RKO (cell line): ENCODE results near the gene CORO7.

Source experiments
- DNase-seq: peaks from one replicate; pipeline ENCODE4 v3.0.0-alpha.2; 2016; ENCODE audit warnings: low spot score

CORO7 gene

DNA sequence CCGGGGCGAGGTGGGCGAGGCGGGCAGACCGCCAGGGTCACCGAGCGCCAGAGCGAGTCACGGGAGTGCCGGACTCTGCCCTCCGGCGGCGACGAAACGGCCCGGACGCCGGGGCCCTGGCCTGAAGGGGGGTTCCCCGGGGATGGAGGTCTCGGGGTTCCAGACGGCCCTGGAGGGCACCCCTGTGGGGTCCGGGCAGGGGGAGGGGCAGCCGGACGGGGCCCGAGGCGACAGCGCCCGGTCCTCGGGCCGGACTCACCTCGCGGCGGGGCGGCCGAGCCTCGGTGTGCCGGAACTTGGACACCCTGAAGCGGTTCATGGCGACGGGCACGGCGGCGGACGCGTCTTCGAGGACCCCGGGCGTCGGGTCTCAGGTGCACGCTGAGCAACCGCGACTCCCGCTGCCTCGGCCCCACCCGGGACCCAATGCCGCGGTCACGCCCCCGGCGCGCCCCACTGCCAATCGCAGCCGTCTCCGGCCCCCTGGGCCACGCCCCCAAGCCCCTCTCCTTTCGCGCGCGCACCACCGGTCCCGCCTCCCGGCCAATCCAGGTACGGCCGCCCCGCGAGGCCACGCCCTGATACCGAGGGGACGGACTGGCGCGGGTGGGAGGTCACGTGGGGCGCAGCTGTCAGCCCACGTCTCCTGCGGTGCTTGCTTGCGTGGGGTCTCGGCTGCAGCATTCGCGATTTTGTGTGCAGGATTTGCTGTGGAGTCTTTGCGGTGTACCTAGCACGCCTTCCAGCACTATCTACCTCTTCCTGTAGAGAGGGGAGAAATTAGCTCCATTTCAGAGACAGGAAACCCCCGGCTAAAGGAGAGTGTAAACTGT, at the start of gene CORO7:
TSS of gene CORO7 (minus strand) at position 397 of the 833 bp plus-strand sequence. CDS start at position 319, 78 bp downstream.
- DNase-seq, result peak; percentile 87

DNA sequence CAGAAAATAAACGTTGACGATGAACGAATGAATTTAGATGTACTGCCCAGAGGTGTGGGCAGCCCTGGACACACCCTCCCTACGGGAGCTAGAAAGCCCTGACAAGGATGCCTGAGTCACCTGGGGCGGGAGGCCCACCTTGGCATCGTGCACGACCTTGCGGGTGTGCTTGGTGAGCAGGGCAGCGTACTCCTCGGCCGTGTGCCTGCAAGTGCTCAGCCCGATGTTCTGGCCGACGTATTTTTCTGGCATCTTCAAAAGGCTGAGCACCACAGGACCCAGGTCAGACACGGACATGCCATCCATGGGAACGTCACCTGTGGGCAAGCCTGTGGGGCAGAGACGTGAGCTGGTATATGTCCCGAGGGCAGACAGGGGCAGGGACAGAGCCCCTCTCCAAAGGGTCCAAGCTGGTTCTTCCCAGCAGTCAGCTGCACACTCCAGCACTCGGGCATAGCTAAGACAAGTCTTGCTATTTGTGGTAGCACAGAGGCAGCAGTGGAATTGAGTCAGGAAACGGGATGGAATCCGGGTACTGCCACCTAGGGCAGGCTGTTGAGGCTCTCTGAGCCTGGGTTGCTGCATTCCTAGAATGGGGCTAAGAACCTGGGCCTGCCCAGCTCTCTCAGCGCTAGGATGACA, 47.2 kb upstream of the CORO7 start:
- no peak for DNase-seq

DNA sequence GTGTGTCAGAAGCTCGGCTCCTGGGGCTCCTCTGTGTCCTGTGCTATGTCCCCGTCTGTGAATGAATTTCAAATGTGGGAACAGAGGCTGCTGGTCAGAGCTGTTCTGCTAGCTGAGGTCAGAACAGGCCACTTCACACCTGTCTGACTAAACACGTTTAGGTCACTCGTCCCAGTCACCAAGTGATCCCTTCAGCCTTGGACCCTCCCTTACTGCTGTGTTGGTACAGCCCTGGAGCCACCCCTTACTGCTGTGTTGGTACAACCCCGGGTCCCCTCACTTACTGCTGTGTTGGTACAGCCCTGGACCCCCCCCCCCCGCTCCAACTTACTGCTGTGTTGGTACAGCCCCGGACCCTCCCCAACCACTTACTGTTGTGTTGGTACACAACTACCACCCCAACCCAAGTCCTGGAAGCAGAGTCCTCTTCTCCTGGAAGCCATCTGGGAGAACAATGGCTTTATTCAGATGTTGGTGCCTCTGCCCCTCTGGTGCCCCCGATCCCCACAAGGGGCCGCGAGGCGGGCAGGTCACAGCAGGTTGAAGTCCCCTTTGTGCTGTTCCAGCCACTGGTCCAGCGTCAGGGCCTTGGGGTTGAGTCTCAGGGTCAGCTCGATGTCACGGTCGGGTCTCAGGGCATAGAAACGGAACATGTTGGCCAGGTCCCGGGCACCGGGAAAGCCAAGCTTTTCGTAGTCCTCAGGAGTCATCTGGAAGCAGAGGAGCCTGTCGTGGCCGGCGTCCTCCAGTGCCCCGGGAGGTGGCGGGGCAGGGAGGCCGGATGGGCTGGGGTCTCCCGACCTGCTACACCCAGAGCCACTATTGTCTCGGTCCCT, 45.1 kb upstream of the CORO7 start:
- DNase-seq, result peak; percentile 21

DNA sequence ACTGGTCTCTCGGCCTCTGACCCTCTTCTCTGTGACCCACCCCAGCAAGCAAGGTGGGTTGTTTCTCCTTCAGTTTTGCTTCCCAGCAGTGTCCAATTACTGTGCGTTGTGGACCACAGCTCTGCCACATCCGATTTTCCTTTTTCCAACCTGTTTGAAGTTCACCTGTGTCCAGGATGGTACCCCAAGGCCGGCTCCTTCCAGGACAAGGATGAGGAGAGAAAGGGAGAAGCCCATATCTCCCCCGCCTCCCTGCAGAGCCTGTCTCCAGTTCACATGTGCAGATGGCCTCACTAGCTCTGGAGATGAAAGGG, 44.5 kb upstream of the CORO7 start:
- DNase-seq, result no peak

DNA sequence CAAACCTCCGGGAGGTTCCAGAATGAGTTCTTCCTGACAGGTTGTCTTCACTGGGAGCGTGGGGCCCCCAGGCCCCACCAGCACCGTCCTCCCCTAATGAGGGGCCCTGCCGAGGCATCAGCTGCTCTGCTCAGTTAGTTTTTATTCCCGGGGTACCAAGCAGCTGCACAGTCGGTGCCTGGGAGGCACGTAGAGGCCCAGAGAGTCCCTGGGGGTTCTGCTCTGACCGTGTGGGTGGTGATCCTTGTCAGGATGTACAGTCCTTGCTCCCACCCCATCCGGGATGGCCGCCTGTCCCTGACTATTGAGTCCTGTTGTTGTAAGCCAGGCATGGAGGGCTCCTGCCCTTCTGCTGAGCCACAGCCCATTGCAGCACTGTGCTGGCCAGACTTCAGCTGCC, 39.6 kb upstream of the CORO7 start:
- no peak for DNase-seq

DNA sequence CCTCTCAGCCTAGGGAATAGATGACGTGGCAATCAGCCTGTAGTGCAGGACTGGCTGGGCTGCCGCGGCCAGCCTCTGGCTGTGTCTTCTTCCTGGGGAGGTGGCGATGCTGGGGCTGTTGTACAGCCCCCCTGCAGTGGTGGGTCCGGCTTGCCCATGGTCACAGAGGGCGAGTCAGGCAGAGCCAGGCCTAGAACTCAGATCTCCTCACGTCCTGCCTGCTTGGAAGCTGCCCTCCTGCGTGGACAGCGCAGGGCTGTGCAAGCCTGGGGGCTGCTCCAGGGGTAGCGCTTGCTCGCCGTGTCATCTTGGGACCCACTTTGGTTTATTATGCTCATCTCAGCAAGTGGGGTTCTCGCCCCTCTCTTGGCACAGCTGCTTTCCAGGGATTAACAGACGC, 38.7 kb upstream of the CORO7 start:
- DNase-seq, result no peak

DNA sequence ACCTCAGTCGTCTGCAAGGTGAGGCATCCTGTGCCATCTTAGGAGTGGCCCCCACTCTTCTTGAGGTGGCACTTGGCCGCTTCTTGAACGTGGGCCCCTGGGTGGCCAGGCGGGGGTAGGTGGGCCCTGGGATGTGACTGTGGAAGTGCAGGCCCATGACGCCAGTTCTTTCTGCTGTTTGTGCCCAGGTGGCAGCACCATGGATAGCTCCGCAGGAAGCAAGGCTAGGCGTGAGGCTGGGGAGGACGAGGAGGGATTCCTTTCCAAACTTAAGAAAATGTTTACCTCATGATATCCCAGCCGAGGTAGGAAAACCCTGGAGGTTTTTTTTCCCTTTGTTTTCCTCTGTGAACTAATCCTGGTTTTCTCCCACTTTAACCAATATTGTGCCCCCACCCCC, 38.2 kb upstream of the CORO7 start:
- no peak for DNase-seq

DNA sequence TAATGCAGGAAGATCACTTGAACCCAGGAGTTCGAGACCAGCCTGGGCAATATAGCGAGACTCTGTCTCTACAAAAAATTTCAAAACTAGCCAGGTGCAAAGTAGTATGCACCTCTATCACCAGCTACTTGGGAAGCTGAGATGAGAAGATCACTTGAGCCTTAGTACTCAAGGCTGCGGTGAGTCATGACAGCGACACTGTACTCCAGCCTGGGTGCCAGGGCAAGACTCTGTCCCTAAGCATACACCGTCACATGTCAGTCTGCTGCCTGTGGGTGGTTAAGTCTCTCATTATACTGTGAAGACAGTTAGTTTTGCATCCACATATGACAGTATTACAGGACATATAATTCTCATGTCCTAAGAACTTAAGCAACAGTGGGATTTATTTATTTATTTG, 36.3 kb upstream of the CORO7 start:
- DNase-seq, result no peak

DNA sequence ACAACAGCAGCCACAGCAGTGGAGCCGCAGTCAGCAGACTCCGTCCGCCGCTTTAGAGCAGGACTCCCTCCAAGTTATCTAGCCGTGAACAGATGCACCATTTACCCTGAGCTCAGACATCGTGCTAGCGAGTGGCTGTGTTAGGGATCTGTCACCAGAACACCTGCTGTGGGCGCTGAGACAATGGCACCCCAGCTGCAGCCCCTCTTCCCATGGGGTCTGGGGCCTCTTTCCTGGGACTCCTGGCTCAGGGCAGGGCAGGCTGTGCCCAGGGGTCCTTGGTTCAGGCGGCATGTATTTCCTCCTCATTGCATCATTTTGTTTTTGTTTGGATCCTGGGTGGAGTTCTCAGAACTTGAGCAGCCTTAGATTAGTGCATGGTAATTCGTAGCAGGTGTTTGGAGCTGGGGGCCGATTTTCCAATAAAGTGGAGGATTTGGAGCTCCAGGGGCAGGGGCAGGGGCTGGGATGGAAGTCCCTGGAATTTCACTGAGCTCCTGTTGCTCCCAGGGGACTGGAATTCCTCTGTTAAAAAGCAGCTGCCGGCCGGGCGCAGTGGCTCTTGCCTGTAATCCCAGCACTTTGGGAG, 34.6 kb upstream of the CORO7 start:
- DNase-seq, result no peak

DNA sequence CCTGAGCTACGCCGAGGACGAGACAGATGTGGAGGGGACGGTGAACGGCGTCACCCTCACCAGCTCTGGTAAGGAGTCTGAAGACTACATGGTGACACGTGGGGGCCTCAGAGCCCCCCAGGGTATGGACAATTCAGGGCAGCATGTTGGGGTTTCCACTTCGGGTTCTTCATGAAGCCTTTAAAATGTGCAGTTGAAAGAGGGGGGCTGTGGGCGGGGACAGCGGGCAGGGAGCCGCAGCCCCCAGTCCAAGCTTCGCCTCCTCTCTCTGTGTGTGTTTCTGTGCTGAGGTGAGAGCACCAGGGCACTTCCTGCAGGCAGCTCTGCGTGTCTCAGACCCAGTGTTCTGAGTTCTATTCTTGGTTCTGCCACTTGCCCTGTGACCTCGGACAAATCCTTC, 34.0 kb upstream of the CORO7 start:
- DNase-seq, result no peak

DNA sequence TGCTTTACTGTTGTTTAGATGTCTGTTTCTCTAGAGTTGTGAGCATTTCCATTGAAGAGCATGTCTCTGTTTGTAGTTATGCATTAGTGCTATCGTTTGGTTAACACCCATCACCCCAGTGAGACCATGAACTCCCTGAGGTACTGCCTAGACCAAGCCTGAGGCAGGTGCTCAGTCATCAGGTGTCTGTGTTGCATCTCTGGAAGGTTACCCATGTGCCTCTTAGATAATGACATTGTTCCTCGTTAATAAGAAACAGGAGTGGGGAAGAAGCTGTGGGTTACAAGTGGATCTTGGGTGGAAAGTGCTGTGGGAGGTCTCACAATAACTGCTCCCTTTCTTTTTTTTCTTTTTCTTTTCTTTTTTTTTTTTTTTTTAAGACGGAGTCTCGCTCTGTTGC, 27.6 kb upstream of the CORO7 start:
- DNase-seq, result no peak

DNA sequence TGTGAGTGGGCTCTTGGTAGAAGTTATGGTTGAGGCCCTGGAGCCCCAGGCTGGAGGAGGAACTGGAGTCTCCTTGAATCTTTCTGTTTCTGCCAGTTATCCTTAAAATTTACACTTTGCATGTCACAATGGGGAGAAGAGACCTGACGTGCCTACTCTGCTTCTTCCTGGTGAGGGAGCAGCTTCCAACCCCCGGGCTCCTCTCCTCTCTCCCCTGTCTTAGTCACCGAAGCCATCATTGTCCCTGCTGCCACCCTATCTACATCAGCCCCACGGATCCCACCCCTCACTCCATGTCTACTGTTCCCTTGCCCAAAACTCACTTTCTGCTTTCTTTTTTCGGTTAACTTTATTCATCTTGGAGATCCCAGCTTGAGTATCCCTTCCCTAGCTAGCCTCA, 26.9 kb upstream of the CORO7 start:
- no peak for DNase-seq

DNA sequence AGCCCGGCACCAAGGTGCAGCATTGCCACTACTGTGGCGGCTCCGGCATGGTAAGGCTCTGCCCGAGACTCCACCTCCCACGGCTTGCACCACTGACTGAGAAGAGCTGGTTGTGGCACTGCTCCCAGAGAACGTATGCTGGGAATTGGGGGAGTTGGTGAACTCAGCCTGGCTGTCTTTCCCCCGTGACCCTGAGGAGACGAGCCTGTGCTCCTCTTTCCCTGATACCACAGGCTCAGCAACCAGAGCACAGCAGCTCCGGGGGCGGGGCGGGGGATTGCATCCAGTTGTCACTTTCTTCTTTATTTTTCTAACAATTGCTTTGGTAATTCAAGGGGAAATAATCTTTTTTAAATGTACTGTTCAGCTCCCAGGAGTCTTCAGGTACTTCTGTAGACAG, 26.0 kb upstream of the CORO7 start:
- no peak for DNase-seq

DNA sequence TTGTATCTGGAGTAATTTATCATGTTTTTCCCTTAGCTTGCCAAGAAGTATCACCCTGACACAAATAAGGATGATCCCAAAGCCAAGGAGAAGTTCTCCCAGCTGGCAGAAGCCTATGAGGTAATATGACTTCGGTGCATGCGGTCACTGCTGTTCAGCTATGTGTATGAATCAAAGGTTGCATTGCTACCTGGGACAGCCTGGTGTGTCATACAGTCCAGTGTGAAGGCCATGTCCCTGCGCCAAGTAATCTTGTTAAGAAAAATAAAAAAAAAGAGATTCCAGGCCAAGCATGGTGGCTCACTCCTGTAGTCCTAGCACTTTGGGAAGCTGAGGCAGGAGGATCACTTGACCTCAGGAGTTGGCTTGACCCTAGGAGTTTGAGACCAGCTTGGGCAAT, 21.0 kb upstream of the CORO7 start:
- DNase-seq, result no peak

DNA sequence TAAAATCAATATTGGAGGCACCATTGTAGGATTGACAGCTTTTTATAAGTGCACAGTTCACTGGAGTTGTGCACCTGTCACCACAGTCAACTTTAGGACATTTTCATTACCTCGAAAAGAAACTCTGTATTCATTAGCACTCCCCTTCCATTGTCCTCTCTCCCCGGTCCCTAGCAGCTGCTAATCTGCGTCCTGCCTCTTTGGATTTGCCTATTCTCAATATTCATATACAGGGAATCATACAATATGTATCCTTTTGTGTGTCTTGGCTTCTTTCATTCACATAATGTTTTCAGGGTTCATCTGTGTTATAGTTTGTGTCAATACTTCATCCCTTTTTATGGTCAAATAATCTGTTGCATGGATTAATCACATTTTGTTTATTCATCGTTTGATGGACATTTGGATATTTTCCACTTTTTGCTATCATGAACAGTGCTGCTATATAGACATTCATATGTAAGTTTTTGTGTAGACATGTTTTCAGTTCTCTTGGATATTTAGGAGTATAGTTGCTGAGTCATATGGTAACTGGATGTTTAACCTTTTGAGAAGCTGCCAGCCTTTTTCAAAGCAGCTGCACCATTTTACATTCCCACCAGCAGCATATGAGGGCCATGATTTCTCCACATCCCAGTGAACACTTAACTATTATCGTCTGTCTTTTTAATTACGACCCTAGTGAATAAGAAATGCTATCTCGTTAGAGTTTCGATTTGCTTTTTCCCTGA, 19.1 kb upstream of the CORO7 start:
- DNase-seq, result no peak

DNA sequence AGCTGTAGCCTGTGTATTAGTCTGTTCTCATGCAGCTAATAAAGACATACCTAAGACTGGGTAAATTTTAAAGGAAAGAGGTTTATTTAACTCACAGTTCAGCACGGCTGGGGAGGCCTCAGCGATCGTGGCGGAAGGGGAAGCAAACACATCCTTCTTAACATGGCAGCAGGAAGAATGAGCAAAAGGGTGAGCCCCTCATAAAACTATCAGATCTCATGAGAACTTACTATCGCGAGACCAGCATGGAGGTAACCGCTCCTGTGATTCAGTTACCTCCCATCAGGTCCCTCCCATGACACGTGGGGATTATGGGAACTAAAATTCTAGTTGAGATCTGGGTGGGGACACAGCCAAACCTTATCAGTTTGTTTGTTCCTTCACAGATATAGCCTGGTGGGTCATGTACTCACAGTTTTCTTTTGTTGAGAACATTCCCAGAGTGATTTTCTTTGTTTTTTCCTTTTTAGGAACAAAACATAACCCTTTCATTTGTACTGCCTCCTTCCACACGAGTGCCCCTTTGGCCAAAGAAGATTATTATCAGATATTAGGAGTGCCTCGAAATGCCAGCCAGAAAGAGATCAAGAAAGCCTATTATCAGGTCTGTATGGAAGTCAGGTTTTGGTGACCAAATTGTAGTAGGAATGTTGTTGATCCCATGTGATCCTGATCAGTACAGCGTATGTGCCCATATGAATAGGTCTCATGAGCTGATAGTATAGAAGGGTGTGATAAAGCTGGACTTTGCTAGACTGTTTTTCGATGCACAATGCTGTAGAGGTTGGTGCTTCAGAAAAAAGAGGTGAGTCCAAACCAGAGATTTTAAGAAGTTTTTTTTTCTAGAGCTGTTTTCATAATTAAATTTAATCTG, 17.8 kb upstream of the CORO7 start:
- no peak for DNase-seq

DNA sequence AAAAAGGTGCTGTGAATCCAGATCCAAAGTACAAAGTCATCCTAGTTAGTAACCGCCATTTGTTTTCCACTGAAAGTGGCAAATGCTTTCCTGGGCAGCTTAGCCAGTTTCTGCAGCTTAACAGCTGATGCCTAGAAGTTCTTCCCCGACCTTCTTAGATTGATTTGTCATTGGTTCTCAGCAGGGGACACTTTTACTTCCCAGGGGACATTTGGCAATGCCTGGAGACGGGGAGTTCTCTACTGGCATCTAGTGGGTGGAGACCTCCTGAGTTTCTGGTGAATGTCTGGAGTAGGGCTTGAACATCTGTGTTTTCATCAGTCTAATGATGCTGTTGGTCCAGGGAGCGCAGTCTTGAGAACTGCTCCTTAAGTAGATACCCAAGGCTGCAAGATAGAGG, 16.8 kb upstream of the CORO7 start:
- no peak for DNase-seq

DNA sequence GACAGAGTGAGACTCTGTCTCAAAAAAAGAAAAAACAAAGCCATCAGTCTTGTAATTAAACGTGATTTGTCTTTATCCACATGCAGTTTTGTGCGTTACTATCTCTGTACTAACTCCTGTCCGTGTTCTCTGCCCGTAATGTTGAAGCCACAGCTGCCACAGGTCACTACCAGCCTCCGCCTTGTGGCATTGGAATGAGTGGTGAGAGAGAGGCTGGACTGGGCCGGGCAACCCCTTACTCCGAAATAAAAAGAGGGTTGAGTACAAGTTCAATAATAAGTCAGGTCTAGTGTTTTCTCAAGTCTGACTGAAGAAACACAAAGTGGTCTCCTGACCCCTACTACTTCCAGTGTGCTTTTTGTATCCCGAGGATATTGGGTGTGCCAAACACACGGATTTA, 14.6 kb upstream of the CORO7 start:
- no peak for DNase-seq

DNA sequence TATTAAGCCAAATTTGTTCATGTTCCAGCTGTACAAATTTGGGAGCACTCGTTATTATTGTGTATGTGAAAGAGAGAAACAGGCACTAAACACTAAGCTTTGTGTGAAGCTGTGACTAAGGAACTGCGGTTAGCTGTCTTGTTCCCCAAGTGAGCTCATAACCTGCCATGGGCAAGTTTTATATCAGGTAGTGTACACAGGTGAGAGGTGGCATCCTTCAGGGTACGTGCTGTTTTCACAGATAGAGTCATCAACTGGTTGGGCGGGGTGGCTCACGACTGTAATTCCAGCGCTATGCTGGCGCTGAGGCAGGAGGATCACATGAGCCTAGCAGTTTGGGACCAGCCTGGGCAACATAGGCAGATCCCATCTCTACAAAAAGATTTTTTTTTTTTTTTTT, 12.1 kb upstream of the CORO7 start:
- DNase-seq, result no peak

DNA sequence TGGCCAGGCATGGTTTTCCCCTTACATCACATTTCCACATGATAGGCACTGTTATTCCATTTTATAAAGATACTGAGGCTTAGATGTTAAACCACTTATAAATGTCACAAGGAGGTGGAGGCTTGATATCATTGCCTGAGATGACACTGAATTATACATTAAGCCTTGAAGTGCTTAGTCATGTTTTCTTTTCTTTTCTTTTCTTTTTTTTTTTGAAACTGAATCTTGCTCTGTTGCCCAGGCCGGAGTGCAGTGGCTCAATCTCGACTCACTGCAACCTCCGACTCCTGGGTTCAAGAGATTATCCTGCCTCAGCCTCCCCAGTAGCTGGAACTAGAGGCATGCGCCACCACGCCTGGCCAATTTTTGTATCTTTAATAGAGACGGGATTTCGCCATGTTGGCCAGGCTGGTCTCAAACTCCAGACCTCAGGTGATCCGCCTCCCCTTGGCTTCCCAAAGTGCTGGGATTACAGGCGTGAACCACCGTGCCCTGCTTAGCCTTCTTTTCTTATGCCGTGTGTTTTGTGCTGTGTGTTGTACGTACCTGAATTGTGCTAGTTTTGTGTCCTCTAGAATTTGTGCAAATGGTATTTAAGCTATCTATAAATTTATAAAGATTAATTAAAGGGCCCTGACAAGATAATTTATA, 10.5 kb upstream of the CORO7 start:
- no peak for DNase-seq
